Uterus (tissue), 4 donors: ENCODE measurements around the gene RRP1. TPM values are rescaled to one million over a fixed set of nuclear protein-coding genes. Genes with fewer than 3 reads are reported as not detected.

ENCODE experiments used
- DNase-seq, 2 donors: peaks; one replicate each; pipeline ENCODE4 v3.0.0-alpha.2; 2019 to 2020
- H3K27ac ChIP-seq, 2 donors: fragments of 200-600 bp; sonication (generic); 1 replicate in 1 of 2; 2 replicates in 1 of 2; pipeline ENCODE4 v1.5.1; 2016 to 2018
- H3K27me3 ChIP-seq, 2 donors: fragments of 200-600 bp; sonication (generic); one replicate each; pipeline ENCODE4 v1.5.1; 2018 to 2019; ENCODE audit warnings: control low read depth in 1 of 2
- H3K36me3 ChIP-seq, 2 donors: fragments of 200-600 bp; sonication (generic); one replicate each; pipeline ENCODE4 v1.5.1; 2019; ENCODE audit warnings: control low read depth in 1 of 2
- H3K4me1 ChIP-seq, 2 donors: fragments of 200-600 bp; sonication (generic); one replicate each; pipeline ENCODE4 v1.5.1; 2018 to 2019; ENCODE audit warnings: control low read depth in 1 of 2
- H3K4me3 ChIP-seq, 2 donors: fragments of 200-600 bp; sonication (generic); 1 replicate in 1 of 2; 2 replicates in 1 of 2; pipeline ENCODE4 v1.5.1; 2018 to 2019; ENCODE audit warnings: mild to moderate bottlenecking in 1 of 2
- H3K9me3 ChIP-seq, 2 donors: fragments of 200-600 bp; sonication (generic); one replicate each; pipeline ENCODE4 v1.5.1; 2019; ENCODE audit warnings: control low read depth in 1 of 2
- POLR2A ChIP-seq, 2 donors: fragments of 450-650 bp; IDR thresholded peaks; one replicate each; pipeline ENCODE4 v1.6.1; 2016; ENCODE audit warnings: antibody characterized with exemption in 2 of 2, mild to moderate bottlenecking in 1 of 2, moderate library complexity in 1 of 2
- intact Hi-C: fragments of 100-400 bp; cut with DNase I; formaldehyde crosslinking; loops from one replicate; pipeline ENCODE4 v1.15.1; 2023; ENCODE audit warnings: low total_unique reads
- total RNA-seq, 4 donors: library from RNA; depleted of rRNA in 3 of 4; stranded (reverse); fragments of >200 nt in 3 of 4; gene quantifications; one replicate each; pipeline versions ENCODE4 v1.1.0 to v1.2.4, GENCODE V29; 2014 to 2023
- TF ChIP-seq, protein P1 (sequence below), 4 experiments: fragments of 200-600 bp in 2 of 4; fragments of 450-650 bp in 2 of 4; sonication (generic) in 2 of 4; IDR thresholded peaks; one replicate each; pipeline ENCODE4 v1.5.1; 2016 to 2019; ENCODE audit warnings: antibody characterized with exemption in 4 of 4, mild to moderate bottlenecking in 2 of 4, moderate library complexity in 1 of 4
- donor health status: DM: yes; HTN: yes; CAD: no.

RRP1 gene
- total RNA-seq, 4 donors from 2014 or later: 11.0 to 31.5 (median 19.5) TPM

GRCh38 chr21:43750339-43751033 is 38.9 kb upstream of the RRP1 start:
- Histone ChIP-seq H3K27ac (no peak overlapping the region), H3K27me3 (no peaks in the 10 kb centered on the region), H3K9me3 (no peaks in the 10 kb centered on the region), H3K4me3 (no peak overlapping the region), H3K36me3 (no peaks in the 10 kb centered on the region), H3K4me1 (no peaks in the 10 kb centered on the region)
- TF ChIP-seq, protein P1, sequence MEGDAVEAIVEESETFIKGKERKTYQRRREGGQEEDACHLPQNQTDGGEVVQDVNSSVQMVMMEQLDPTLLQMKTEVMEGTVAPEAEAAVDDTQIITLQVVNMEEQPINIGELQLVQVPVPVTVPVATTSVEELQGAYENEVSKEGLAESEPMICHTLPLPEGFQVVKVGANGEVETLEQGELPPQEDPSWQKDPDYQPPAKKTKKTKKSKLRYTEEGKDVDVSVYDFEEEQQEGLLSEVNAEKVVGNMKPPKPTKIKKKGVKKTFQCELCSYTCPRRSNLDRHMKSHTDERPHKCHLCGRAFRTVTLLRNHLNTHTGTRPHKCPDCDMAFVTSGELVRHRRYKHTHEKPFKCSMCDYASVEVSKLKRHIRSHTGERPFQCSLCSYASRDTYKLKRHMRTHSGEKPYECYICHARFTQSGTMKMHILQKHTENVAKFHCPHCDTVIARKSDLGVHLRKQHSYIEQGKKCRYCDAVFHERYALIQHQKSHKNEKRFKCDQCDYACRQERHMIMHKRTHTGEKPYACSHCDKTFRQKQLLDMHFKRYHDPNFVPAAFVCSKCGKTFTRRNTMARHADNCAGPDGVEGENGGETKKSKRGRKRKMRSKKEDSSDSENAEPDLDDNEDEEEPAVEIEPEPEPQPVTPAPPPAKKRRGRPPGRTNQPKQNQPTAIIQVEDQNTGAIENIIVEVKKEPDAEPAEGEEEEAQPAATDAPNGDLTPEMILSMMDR (IDR thresholded peaks at IDR 0.05): no peak
- TF ChIP-seq POLR2A (IDR thresholded peaks at IDR 0.05): no peak
- intact Hi-C loops: no loop called here
- DNase-seq: no peak

GRCh38 chr21:43751955-43752591 is 37.3 kb upstream of the RRP1 start:
- no peak for DNase-seq
- no peaks in the 10 kb centered on the region for H3K36me3 ChIP-seq
- intact Hi-C loops: no loop called here
- TF ChIP-seq, protein P1 (IDR thresholded peaks at IDR 0.05): no peak
- no peak for TF ChIP-seq POLR2A (IDR thresholded peaks at IDR 0.05)
- H3K4me3 ChIP-seq: no peak overlapping the region
- no peak overlapping the region for H3K27ac ChIP-seq
- no peaks in the 10 kb centered on the region for H3K9me3 ChIP-seq
- no peaks in the 10 kb centered on the region for H3K4me1 ChIP-seq
- H3K27me3 ChIP-seq: no peaks in the 10 kb centered on the region

DNA sequence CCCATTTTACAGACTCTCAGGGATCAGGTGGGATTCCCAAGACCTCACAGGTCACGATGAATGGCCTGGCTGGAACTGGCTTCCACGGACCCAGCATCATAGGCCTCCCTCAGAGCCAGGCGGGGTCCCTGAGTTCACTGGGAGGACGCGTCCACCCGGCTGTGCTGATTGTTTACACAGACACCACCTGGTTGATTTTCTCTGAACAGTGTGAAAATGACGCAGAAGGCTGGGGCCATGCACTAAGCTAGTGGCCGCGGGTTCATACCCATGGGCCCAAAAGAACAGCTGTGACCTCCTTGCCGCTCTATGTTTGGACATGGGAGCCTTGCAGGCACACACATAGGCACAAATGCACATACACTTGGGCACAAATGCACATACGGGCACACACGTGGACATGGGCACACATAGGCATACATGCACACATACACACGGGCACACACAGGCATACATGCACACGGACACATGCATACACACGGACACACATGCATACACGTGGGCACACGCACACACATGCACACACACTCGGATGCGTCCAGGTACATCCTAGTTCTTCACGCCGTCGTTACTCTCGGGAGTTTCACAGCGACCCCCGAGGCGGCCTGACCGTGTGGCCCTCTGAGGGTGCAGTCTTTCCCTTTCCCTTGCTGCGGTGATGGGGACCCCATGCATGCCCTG is 36.5 kb upstream of the RRP1 start:
- Histone ChIP-seq H3K36me3 (no peaks in the 10 kb centered on the region), H3K9me3 (no peaks in the 10 kb centered on the region), H3K27ac (no peak overlapping the region), H3K4me3 (no peak overlapping the region), H3K4me1 (peaks cover 3 to 6% of the 10 kb centered on the region in 2 donors), H3K27me3 (no peaks in the 10 kb centered on the region)
- no peak for DNase-seq
- no peak for TF ChIP-seq POLR2A (IDR thresholded peaks at IDR 0.05)
- TF ChIP-seq, protein P1 (IDR thresholded peaks at IDR 0.05): no peak
- intact Hi-C loops: no loop called here

DNA sequence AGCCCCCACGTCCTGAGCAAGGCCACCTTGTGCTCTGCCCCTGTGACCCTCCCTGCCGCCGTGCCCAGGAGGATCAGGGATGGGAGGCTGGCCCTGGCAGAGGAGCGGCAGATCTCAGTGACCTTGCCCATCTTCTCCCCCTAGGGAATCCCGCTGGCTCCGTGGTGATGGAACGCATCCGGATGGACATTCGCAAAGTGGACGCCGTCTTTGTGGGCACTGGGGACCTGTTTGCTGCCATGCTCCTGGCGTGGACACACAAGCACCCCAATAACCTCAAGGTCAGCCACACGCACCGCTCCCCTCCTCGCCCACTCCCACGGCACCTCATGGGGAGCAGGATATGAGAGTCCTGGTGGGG is 36.0 kb upstream of the RRP1 start:
- H3K9me3 ChIP-seq: no peaks in the 10 kb centered on the region
- no peak overlapping the region for H3K4me3 ChIP-seq
- TF ChIP-seq, protein P1 (IDR thresholded peaks at IDR 0.05): no peak
- no peak for TF ChIP-seq POLR2A (IDR thresholded peaks at IDR 0.05)
- DNase-seq: no peak
- H3K36me3 ChIP-seq: no peaks in the 10 kb centered on the region
- no peak overlapping the region for H3K27ac ChIP-seq
- intact Hi-C loops: no loop called here
- H3K27me3 ChIP-seq: no peaks in the 10 kb centered on the region
- H3K4me1 ChIP-seq: peaks cover 3 to 8% of the 10 kb centered on the region in 2 donors
